ENCODE measurements around the gene MACROD1.

GRCh38 chr11:64072871-64073270 lies 93.0 kb downstream of the MACROD1 start:
- no peak for TF ChIP-seq SP1 (CRISPR knock-in tag; conservative IDR thresholded peaks at IDR 0.05)
- no peak for TF ChIP-seq ERG (CRISPR knock-in tag; IDR thresholded peaks at IDR 0.05)
- TF ChIP-seq CTCF (IDR thresholded peaks at IDR 0.05): no peak
- no peak for TF ChIP-seq FOXK1 (CRISPR knock-in tag; IDR thresholded peaks at IDR 0.05)
- no peak for TF ChIP-seq KAT7 (CRISPR knock-in tag; IDR thresholded peaks at IDR 0.05; ENCODE audit: borderline replicate concordance)
- no peak for TF ChIP-seq ATF3 (CRISPR knock-in tag; conservative IDR thresholded peaks at IDR 0.05)

All from WTC11 (cell line).